Umbilical cord (tissue), 2 donors: Measurements from ENCODE around the gene ERRFI1. TPM values are rescaled to one million over a fixed set of nuclear protein-coding genes. Genes with fewer than 3 reads are reported as not detected.

Source experiments
- DNase-seq: peaks from one replicate; pipeline ENCODE4 v3.0.0-alpha.2; 2015; ENCODE audit warnings: low spot score
- total RNA-seq: library from RNA; depleted of rRNA; stranded (reverse); fragments of >200 nt; gene quantifications from one replicate; pipeline ENCODE4 v1.2.3, GENCODE V29; 2014; ENCODE audit warnings: low replicate concordance; ENCODE audit not compliant: insufficient read depth

Gene ERRFI1
- total RNA-seq, 1 donor from 2014 or later = 81.6 TPM

GRCh38 chr1:8018492-8019228 is 7.4 kb downstream of the ERRFI1 start:
- DNase-seq = no peak

- DNase-seq = peak; percentile 77
These were observed 8.5 kb downstream of the ERRFI1 start for GRCh38 chr1:8017495-8018197.

DNA sequence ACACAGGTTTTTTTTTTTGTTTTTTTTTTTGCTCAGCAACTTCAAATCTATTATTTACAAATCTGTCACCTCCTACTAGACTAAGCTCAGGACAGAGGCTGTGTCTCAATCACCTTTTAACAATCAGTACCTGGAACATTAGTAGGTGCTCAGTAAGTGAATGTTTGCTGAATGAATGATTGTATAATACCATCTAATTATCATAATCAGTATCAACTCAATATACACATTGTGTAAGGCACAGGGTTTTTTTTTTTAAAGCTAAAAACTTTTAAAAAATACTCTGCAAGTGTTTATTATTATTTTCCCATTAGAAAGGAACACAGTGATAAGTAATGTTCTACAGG is 9.2 kb downstream of the ERRFI1 start:
- no peak for DNase-seq

DNA sequence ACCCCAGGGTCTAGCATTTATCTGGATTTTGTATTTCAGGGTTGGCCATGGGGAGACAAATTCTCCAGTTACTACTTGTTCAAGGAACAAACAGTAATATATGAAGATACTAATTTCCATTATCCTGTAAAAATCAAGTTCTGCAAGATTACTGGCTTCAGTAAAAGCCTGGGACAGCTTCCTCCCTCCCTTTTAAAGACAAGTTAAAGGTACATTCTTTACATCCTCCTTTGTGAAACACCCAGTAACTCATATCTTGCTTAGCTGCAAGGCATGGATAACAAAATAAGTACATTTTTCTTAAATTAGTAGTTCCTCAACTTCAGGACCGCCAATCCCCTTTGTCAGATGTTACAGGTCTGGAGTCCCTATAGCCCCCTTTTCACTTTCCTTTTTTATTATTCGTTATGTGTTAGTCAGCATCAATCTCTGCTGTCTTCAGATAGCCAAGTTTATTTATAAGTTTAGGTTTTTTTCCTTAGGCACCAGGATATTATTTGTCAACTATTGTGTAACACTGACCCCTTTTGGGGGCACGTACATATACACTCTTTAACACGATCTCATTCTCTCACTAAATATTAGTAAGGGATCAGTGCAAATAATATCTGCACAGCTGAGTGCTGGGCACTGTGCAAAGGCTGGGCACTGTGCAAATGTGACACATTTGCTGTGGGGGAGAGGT is 9.8 kb downstream of the ERRFI1 start:
- peak; percentile 53 for DNase-seq

DNA sequence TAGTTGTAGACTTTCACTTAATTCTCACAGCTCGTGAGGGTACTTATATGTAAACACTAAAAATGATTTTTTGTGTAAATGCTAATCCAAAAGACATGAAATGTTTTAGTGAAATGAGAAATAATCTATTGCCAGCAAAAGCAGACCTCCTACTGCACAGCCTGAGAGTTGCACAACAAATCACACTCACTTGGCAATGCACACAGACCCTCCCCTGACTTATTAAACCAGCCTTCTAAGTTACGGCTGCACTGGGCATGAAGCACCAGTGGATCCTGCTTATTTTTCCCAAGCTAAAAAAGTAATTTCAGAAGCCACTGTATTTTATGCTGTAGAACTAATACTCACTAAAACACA is 10.3 kb downstream of the ERRFI1 start:
- DNase-seq = peak; percentile 68

- DNase-seq = peak; percentile 91
These were observed 10.9 kb downstream of the ERRFI1 start for GRCh38 chr1:8015036-8015808.

DNA sequence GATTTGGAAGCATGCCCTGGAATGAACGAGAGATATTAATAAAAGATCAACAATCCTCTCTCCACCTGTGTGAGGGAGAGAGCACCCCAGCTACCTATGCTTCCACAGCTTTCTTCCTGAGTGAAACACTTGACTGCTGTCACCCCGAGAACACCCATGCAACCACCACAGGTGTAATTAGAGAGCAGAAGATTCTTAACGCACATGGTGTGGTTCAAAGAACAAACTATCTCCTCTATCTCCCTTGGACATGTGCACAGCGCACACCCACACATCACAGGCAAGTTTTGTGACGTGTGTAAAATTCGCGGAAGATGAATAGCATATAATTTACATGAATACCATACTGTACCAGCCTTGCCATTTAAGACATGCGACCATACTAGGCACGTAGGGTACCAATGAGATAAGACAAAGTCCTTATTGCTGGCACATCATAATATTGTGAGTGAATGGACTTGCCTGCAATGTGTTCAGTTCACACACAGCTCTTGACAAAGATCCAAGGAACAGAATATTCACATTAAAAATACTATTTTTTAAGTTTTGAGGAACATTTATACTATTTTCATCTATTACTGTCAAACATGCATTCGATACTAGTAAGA is 11.6 kb downstream of the ERRFI1 start:
- no peak for DNase-seq

- DNase-seq = no peak
These were observed 12.3 kb downstream of the ERRFI1 start for GRCh38 chr1:8013800-8014199.

- DNase-seq = no peak
These were observed 12.7 kb downstream of the ERRFI1 start for GRCh38 chr1:8013399-8013798.

DNA sequence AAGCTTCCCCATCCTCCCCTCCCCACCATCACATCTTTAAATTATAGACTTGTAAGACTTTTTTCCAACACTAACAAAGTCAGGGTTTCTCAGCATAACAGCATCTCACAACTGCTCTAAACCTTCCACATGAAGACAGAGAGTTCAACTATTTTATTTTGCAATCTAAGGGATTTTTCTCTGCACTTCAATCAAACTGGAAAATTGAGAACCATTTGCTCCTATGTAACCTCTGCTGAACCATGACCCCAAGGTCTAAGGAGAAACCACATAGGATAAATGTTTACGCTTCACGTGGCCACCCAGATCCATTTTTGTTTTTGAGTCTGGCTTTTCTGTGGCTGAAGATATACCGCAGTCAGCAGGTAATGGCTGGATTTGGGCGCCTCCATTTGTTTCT is 13.2 kb downstream of the ERRFI1 start:
- no peak for DNase-seq

- no peak for DNase-seq
These were observed 13.9 kb downstream of the ERRFI1 start for GRCh38 chr1:8011923-8012858.

DNA sequence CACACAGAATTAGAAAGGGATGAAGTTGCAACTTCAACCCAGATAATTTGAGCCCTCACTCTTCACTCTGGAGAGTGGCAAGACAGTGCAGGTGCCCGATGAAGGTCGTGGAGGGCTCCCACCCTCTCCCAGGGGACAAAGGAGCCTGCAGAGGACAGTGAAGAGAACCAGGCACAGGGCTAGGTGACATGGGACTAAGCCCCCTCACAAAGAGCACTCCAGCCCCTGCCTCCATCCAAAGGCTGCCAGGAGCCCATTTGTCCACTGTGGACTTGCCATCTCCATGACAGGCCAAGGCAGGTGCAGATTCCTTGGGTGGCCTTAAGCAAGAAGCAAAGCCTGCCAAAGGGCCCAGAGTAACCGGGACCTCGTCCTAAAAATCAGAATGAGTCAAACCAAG is 15.1 kb downstream of the ERRFI1 start:
- no peak for DNase-seq

GRCh38 chr1:8010080-8010664 is 15.9 kb downstream of the ERRFI1 start:
- no peak for DNase-seq

- no peak for DNase-seq
These were observed 16.8 kb downstream of the ERRFI1 start for GRCh38 chr1:8009043-8010002.

GRCh38 chr1:8006037-8006963 is 19.8 kb downstream of the ERRFI1 start:
- DNase-seq = peak; percentile 59

GRCh38 chr1:8004803-8005573 is 21.1 kb downstream of the ERRFI1 start:
- DNase-seq = peak; percentile 94
